NCI-H2196 (cell line): ENCODE data around the gene ACSF3.

Experiments
- DNase-seq: peaks from one replicate; lab custom pipeline; 2025; ENCODE audit not compliant: unreplicated experiment; lab: John Stamatoyannopoulos, UW

ACSF3 gene

GRCh38 chr16:89171216-89172170 lies 77.8 kb downstream of the ACSF3 start, which contains the start of gene CDH15:
TSS of gene CDH15 (plus strand) at chr16:89171748. CDS start at chr16:89171832, 84 bp downstream.
- DNase-seq, result peak; percentile 87

GRCh38 chr16:89172171-89172527 lies 78.5 kb downstream of the ACSF3 start:
- DNase-seq, result no peak

GRCh38 chr16:89172528-89173173 lies 79.0 kb downstream of the ACSF3 start:
- DNase-seq, result no peak

- no peak for DNase-seq
Observed at GRCh38 chr16:89173174-89173921, 79.7 kb downstream of the ACSF3 start.

GRCh38 chr16:89174055-89174827 lies 80.6 kb downstream of the ACSF3 start:
- no peak for DNase-seq

- DNase-seq, result no peak
Observed at GRCh38 chr16:89174877-89175276, 81.2 kb downstream of the ACSF3 start.

- DNase-seq, result no peak
Observed at GRCh38 chr16:89175280-89176146, 81.9 kb downstream of the ACSF3 start.

- DNase-seq, result no peak
Observed at GRCh38 chr16:89176147-89176690, 82.6 kb downstream of the ACSF3 start.

GRCh38 chr16:89176717-89177116 lies 83.1 kb downstream of the ACSF3 start:
- DNase-seq, result no peak

- DNase-seq, result no peak
Observed at GRCh38 chr16:89177501-89177900, 83.8 kb downstream of the ACSF3 start.

- DNase-seq, result no peak
Observed at GRCh38 chr16:89178453-89179147, 84.9 kb downstream of the ACSF3 start.

- no peak for DNase-seq
Observed at GRCh38 chr16:89179148-89179484, 85.5 kb downstream of the ACSF3 start.

GRCh38 chr16:89179656-89180315 lies 86.1 kb downstream of the ACSF3 start:
- DNase-seq, result no peak

GRCh38 chr16:89183463-89183862 lies 89.8 kb downstream of the ACSF3 start:
- no peak for DNase-seq

GRCh38 chr16:89183975-89184676 lies 90.5 kb downstream of the ACSF3 start:
- no peak for DNase-seq

GRCh38 chr16:89184677-89184932 lies 91.0 kb downstream of the ACSF3 start:
- DNase-seq, result no peak

- no peak for DNase-seq
Observed at GRCh38 chr16:89184933-89185794, 91.5 kb downstream of the ACSF3 start.
